ENCODE data around the gene CFD.

DNA sequence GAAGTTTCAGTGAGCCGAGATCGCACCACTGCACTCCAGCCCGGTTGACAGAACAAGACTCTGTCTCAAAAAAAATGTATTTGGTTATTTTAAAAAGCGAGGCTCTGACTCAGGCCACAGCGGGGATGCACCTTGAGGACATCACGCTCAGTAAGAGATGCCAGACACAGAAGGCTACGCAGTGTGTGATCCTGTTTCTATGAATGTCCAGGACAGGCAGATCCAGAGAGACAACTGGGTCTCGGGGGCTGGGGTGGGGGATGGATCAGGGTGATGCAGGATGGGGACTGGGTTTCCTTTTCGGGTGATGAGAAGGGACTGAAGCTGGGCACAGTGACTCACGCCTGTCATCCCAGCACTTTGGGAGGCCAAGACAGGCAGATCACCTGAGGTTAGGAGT, 28.1 kb downstream of the CFD start:
- TF ChIP-seq, protein P1, sequence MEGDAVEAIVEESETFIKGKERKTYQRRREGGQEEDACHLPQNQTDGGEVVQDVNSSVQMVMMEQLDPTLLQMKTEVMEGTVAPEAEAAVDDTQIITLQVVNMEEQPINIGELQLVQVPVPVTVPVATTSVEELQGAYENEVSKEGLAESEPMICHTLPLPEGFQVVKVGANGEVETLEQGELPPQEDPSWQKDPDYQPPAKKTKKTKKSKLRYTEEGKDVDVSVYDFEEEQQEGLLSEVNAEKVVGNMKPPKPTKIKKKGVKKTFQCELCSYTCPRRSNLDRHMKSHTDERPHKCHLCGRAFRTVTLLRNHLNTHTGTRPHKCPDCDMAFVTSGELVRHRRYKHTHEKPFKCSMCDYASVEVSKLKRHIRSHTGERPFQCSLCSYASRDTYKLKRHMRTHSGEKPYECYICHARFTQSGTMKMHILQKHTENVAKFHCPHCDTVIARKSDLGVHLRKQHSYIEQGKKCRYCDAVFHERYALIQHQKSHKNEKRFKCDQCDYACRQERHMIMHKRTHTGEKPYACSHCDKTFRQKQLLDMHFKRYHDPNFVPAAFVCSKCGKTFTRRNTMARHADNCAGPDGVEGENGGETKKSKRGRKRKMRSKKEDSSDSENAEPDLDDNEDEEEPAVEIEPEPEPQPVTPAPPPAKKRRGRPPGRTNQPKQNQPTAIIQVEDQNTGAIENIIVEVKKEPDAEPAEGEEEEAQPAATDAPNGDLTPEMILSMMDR (IDR thresholded peaks at IDR 0.05), result no peak
- TF ChIP-seq, protein P2, sequence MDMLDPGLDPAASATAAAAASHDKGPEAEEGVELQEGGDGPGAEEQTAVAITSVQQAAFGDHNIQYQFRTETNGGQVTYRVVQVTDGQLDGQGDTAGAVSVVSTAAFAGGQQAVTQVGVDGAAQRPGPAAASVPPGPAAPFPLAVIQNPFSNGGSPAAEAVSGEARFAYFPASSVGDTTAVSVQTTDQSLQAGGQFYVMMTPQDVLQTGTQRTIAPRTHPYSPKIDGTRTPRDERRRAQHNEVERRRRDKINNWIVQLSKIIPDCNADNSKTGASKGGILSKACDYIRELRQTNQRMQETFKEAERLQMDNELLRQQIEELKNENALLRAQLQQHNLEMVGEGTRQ (CRISPR knock-in tag; IDR thresholded peaks at IDR 0.05), result no peak
- no peak for TF ChIP-seq GABPB1 (CRISPR knock-in tag; IDR thresholded peaks at IDR 0.05)
- TF ChIP-seq, protein P3, sequence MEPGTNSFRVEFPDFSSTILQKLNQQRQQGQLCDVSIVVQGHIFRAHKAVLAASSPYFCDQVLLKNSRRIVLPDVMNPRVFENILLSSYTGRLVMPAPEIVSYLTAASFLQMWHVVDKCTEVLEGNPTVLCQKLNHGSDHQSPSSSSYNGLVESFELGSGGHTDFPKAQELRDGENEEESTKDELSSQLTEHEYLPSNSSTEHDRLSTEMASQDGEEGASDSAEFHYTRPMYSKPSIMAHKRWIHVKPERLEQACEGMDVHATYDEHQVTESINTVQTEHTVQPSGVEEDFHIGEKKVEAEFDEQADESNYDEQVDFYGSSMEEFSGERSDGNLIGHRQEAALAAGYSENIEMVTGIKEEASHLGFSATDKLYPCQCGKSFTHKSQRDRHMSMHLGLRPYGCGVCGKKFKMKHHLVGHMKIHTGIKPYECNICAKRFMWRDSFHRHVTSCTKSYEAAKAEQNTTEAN (CRISPR knock-in tag; IDR thresholded peaks at IDR 0.05), result no peak
- TF ChIP-seq, protein P4, sequence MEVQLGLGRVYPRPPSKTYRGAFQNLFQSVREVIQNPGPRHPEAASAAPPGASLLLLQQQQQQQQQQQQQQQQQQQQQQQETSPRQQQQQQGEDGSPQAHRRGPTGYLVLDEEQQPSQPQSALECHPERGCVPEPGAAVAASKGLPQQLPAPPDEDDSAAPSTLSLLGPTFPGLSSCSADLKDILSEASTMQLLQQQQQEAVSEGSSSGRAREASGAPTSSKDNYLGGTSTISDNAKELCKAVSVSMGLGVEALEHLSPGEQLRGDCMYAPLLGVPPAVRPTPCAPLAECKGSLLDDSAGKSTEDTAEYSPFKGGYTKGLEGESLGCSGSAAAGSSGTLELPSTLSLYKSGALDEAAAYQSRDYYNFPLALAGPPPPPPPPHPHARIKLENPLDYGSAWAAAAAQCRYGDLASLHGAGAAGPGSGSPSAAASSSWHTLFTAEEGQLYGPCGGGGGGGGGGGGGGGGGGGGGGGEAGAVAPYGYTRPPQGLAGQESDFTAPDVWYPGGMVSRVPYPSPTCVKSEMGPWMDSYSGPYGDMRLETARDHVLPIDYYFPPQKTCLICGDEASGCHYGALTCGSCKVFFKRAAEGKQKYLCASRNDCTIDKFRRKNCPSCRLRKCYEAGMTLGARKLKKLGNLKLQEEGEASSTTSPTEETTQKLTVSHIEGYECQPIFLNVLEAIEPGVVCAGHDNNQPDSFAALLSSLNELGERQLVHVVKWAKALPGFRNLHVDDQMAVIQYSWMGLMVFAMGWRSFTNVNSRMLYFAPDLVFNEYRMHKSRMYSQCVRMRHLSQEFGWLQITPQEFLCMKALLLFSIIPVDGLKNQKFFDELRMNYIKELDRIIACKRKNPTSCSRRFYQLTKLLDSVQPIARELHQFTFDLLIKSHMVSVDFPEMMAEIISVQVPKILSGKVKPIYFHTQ (CRISPR knock-in tag; IDR thresholded peaks at IDR 0.05), result no peak
- TF ChIP-seq, protein P5, sequence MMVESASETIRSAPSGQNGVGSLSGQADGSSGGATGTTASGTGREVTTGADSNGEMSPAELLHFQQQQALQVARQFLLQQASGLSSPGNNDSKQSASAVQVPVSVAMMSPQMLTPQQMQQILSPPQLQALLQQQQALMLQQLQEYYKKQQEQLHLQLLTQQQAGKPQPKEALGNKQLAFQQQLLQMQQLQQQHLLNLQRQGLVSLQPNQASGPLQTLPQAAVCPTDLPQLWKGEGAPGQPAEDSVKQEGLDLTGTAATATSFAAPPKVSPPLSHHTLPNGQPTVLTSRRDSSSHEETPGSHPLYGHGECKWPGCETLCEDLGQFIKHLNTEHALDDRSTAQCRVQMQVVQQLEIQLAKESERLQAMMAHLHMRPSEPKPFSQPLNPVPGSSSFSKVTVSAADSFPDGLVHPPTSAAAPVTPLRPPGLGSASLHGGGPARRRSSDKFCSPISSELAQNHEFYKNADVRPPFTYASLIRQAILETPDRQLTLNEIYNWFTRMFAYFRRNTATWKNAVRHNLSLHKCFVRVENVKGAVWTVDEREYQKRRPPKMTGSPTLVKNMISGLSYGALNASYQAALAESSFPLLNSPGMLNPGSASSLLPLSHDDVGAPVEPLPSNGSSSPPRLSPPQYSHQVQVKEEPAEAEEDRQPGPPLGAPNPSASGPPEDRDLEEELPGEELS (CRISPR knock-in tag; IDR thresholded peaks at IDR 0.05), result no peak
- TF ChIP-seq NFYB (CRISPR knock-in tag; conservative IDR thresholded peaks at IDR 0.05; ENCODE audit: low read depth), result no peak
- TF ChIP-seq SP1 (CRISPR knock-in tag; conservative IDR thresholded peaks at IDR 0.05), result no peak
- TF ChIP-seq TEAD4 (CRISPR knock-in tag; IDR thresholded peaks at IDR 0.05), result no peak
- TF ChIP-seq ZBTB21 (CRISPR knock-in tag; IDR thresholded peaks at IDR 0.05; ENCODE audit: borderline replicate concordance), result no peak
- TF ChIP-seq FOXP1 (CRISPR knock-in tag; IDR thresholded peaks at IDR 0.05; ENCODE audit: borderline replicate concordance), result no peak
- TF ChIP-seq ZNF416 (CRISPR knock-in tag; IDR thresholded peaks at IDR 0.05), result no peak

Measured in WTC11 (cell line).